M059J (cell line): Measurements from ENCODE around the gene NUP210. TPM values are rescaled to one million over a fixed set of nuclear protein-coding genes. Genes with fewer than 3 reads are reported as not detected.

Experiments used
- DNase-seq: peaks from one replicate; pipeline ENCODE4 v3.0.0-alpha.2; 2012; ENCODE audit warnings: low read depth
- total RNA-seq: library from RNA; depleted of rRNA; stranded (reverse); fragments of >200 nt; shearing (Covaris generic); gene quantifications from 2 replicates; pipeline ENCODE4 v1.2.3, GENCODE V29; 2014; rRNA removed

Gene NUP210
- total RNA-seq, 1 experiment from 2014 or later, result 8.5 TPM

- DNase-seq, result no peak
These were observed 144.6 kb downstream of the NUP210 start for GRCh38 chr3:13275376-13276005.

- no peak for DNase-seq
These were observed 145.4 kb downstream of the NUP210 start for GRCh38 chr3:13274551-13275332.

GRCh38 chr3:13274125-13274524 lies 146.0 kb downstream of the NUP210 start:
- DNase-seq, result no peak

GRCh38 chr3:13273604-13274105 lies 146.5 kb downstream of the NUP210 start:
- no peak for DNase-seq

- DNase-seq, result no peak
These were observed 147.1 kb downstream of the NUP210 start for GRCh38 chr3:13272831-13273603.

- DNase-seq, result no peak
These were observed 150.3 kb downstream of the NUP210 start for GRCh38 chr3:13269711-13270378.

GRCh38 chr3:13268961-13269441 lies 151.1 kb downstream of the NUP210 start:
- peak; percentile 35 for DNase-seq

GRCh38 chr3:13268120-13268519 lies 152.0 kb downstream of the NUP210 start:
- DNase-seq, result no peak

- no peak for DNase-seq
These were observed 153.3 kb downstream of the NUP210 start for GRCh38 chr3:13266651-13267362.

Other genes with a start within 250 kb of the NUP210 start
- gene HDAC11, start 60.0 kb upstream of the NUP210 start, total RNA-seq, result 4.6 and 5.5 TPM in 2 replicates
- 0.30 and 1.2 TPM in 2 replicates for gene FBLN2, start 128.8 kb upstream of the NUP210 start, total RNA-seq